ENCODE measurements around the gene C1QL2.

Gene C1QL2

GRCh38 chr2:119155633-119156032, 2.9 kb downstream of the C1QL2 start:
- TF ChIP-seq CTCF (IDR thresholded peaks at IDR 0.05; ENCODE audit: low read depth, low read length): no peak
- no peak for DNase-seq (ENCODE audit: extremely low read depth, low read depth)

GRCh38 chr2:119154076-119154475, 4.5 kb downstream of the C1QL2 start:
- TF ChIP-seq CTCF (IDR thresholded peaks at IDR 0.05; ENCODE audit: low read depth, low read length): no peak
- DNase-seq (ENCODE audit: extremely low read depth, low read depth): no peak

- no peak for DNase-seq (ENCODE audit: extremely low read depth, low read depth)
- TF ChIP-seq CTCF (IDR thresholded peaks at IDR 0.05; ENCODE audit: low read depth, low read length): no peak
Measured at GRCh38 chr2:119149611-119150010, 8.9 kb downstream of the C1QL2 start.

GRCh38 chr2:119147776-119148715, 10.5 kb downstream of the C1QL2 start:
- TF ChIP-seq CTCF (IDR thresholded peaks at IDR 0.05; ENCODE audit: low read depth, low read length): no peak
- no peak for DNase-seq (ENCODE audit: extremely low read depth, low read depth)

GRCh38 chr2:119144806-119145205, 13.7 kb downstream of the C1QL2 start:
- no peak for TF ChIP-seq CTCF (IDR thresholded peaks at IDR 0.05; ENCODE audit: low read depth, low read length)
- DNase-seq (ENCODE audit: extremely low read depth, low read depth): no peak

GRCh38 chr2:119142824-119143223, 15.7 kb downstream of the C1QL2 start:
- no peak for TF ChIP-seq CTCF (IDR thresholded peaks at IDR 0.05; ENCODE audit: low read depth, low read length)
- no peak for DNase-seq (ENCODE audit: extremely low read depth, low read depth)

- TF ChIP-seq CTCF (IDR thresholded peaks at IDR 0.05; ENCODE audit: low read depth, low read length): no peak
- DNase-seq (ENCODE audit: extremely low read depth, low read depth): no peak
Measured at GRCh38 chr2:119137502-119137901, 21.0 kb downstream of the C1QL2 start.

Measured in AG09319 (cell line).